Measurements from ENCODE around the gene TRMT61A.

TRMT61A gene

GRCh38 chr14:103548463-103549351, 19.7 kb downstream of the TRMT61A start:
- DNase-seq: no peak

- DNase-seq: no peak
These were observed 20.6 kb downstream of the TRMT61A start for GRCh38 chr14:103549361-103550311.

- no peak for DNase-seq
These were observed 21.7 kb downstream of the TRMT61A start for GRCh38 chr14:103550451-103551337.

- no peak for DNase-seq
These were observed 22.4 kb downstream of the TRMT61A start for GRCh38 chr14:103551338-103551762.

GRCh38 chr14:103552011-103552845, 23.2 kb downstream of the TRMT61A start:
- DNase-seq: peak in 1 of 2 experiments; percentile 48

- no peak for DNase-seq
These were observed 23.8 kb downstream of the TRMT61A start for GRCh38 chr14:103552846-103553210.

- DNase-seq: no peak
These were observed 26.8 kb downstream of the TRMT61A start for GRCh38 chr14:103555559-103556337.

GRCh38 chr14:103556946-103557758, 28.2 kb downstream of the TRMT61A start:
- no peak for DNase-seq

GRCh38 chr14:103558071-103558882, 29.3 kb downstream of the TRMT61A start:
- no peak for DNase-seq

GRCh38 chr14:103559766-103560165, 30.8 kb downstream of the TRMT61A start:
- no peak for DNase-seq

- no peak for DNase-seq
These were observed 31.7 kb downstream of the TRMT61A start for GRCh38 chr14:103560691-103561090.

GRCh38 chr14:103561381-103562178, 32.6 kb downstream of the TRMT61A start:
- peak in 1 of 2 experiments; percentile 32 for DNase-seq

- peak in 1 of 2 experiments; percentile 60 for DNase-seq
These were observed 33.1 kb downstream of the TRMT61A start for GRCh38 chr14:103562179-103562428.

GRCh38 chr14:103562429-103563225, 33.6 kb downstream of the TRMT61A start, which contains the start of the genes BAG5 and COA8:
Gene BAG5, minus strand, starts transcription at chr14:103562657. Its CDS starts 1,493 bp downstream, at chr14:103561164.
Gene COA8, plus strand, starts transcription at chr14:103562960. Its CDS starts 42 bp downstream, at chr14:103563002.
- DNase-seq: peak; percentile 72 to 82

GRCh38 chr14:103563226-103563620, 34.2 kb downstream of the TRMT61A start:
- no peak for DNase-seq

- DNase-seq: no peak
These were observed 35.0 kb downstream of the TRMT61A start for GRCh38 chr14:103563844-103564505.

GRCh38 chr14:103568952-103569351, 40.0 kb downstream of the TRMT61A start:
- no peak for DNase-seq

All from SW 1271 (cell line).